Midbrain (tissue), 1 donor: Measurements from ENCODE around the gene BMP5.

Experiments
- DNase-seq: peaks from one replicate; lab custom pipeline; 2025; lab: John Stamatoyannopoulos, UW

The BMP5 gene

DNA sequence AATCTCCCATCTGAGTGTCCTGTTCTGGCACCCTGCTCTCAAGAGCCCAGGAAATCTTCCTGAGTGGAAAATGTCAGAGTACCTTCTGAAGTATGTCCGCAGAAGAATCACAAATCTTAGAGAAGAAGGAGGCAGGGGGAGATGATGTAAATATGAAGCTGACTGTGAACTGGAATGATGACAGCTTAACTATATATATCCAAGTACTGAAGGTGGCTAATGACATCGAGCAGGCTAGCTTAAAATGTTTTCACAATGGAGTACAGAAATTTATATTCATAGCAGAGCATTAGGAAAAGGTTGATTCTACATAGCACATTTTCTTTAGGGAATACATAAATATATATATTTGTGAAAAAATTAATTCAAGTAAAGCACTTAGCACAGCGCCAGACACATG lies 64.3 kb downstream of the BMP5 start:
- no peak for DNase-seq

DNA sequence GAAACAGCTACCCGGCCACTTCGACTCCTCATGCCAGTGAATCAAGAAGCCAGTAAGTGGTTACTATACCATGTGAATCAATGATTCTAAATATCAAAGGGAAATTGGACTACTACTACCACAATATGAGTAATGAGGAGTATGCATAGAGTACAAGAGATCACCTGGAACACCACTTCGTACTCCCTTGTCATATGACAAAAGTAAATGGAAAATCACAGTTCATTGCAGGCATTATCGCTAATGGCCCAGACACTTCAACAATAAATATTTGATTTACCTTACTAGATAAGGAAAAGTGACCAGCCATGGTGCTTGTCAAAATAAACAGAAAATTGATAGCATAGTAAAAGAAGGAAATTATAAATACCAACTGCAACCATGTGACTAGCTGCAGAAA lies 73.1 kb downstream of the BMP5 start:
- no peak for DNase-seq

DNA sequence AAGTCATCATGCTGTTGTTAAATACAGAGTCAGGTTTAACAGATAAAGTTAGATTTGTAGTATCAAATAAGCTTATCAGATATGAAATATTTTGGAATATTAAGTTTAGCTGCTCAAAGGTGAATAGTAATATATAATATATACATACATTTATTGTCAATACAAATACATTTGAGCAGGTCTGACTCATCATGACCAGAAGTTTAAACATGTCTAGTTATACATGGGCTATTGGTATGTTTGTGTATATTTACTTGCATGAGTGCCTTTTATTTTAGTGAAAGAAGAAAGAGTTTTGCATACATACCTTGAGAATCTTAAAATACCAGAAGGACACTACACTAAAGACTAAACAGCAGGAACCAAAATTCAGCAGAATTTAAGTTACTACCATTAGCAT lies 76.8 kb downstream of the BMP5 start:
- DNase-seq: no peak

DNA sequence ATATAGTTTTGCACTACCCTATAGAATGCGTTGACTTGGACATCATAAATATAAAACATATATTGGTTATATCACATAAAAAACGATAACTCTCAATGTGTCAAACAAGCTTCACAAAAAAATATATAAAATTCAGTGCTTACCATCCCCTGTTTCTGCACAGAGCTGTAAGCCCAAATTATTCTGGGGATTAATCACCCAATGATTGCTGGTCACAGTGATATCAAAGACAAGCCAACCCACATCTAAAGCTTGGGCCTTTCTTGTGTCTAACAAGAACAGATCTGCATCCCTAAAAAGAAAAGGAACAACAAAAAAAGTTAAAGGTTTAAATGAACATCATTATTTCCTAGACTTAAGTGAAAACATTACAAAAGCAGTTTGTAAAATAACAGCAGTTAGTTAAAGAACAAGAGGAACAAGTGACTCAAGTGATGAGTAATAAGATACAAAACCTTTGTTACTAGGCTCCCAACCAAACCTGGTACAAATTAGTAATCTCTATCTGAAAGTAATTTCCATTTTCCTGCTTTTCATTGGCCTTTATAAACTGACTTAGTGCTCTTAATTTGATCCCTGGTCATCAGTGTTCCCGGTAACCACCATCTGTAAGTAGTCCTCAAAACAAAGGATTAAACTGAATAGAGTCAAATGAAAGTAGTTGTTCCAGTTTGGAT lies 81.1 kb downstream of the BMP5 start:
- no peak for DNase-seq

DNA sequence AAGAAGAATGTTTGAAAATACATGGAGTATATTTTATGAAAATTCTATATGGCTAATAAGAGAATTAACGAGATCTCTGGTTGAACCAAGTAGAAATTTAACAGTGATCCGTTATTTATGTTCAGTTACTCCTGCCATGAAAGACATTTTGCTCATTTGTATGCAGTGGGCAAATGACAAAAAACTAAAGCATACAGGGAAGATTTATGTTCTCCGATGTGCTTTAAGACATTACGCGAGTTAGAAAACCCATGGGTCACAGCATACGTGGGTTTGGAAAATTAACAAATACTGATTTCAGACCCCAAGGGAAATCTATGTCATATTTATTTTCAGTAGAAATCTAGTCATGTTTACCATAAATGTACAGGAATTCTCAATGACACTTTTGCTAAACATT lies 90.1 kb downstream of the BMP5 start:
- no peak for DNase-seq

DNA sequence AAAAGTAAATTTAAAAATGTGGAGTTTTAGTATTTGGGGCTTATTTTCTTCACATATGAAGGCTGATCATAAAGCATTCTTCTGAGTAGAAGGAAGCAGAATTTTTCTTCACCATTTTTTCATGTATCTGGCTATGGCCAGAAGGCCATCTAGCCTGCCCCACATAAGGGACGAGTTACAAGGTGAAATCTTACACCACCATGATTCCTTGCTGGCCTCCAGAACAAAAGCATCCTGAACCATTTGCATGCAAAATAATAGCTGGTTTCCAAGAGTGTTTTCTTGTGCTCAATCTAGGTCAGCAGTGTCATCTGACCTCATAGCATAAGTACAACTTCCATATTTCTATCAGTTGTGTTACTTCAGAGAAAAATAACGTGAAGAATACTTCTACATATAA lies 93.1 kb downstream of the BMP5 start:
- no peak for DNase-seq

DNA sequence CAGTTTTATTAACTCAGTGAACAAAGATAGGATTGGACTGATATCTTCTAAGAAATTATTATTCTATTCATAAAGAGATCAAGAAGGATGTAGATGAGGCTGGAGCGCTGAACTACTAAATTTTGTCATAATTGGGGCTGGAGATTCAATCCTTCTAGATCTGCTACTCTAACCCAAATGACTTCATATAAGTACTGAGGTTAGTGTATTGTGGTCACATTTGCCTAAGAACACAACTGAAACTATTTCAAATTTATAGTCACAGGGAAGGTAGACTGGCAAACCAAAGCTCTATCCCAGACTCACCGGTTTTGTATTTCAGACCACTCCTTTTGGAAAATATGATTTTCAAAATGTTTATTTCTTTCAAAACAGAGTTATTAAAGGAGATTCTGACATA lies 96.7 kb downstream of the BMP5 start:
- no peak for DNase-seq

DNA sequence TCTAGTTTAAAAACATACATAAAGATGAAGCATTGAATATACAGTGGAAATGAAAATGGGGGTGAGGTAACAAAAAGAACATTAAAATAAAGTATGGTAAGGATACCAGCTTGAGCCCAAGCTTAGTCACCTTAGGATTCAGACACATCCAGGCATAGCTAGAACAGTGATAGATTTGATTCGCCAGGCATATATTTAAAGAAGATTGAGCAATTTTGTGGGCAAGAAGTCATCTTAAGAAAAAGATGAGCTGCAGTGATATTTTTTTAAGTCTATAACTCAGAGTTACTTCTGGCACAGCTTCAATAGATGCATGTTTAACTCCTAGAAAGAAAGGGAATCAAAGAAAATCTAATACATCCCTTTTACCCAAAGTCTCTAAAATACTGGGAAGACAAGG lies 97.9 kb downstream of the BMP5 start:
- DNase-seq: no peak

DNA sequence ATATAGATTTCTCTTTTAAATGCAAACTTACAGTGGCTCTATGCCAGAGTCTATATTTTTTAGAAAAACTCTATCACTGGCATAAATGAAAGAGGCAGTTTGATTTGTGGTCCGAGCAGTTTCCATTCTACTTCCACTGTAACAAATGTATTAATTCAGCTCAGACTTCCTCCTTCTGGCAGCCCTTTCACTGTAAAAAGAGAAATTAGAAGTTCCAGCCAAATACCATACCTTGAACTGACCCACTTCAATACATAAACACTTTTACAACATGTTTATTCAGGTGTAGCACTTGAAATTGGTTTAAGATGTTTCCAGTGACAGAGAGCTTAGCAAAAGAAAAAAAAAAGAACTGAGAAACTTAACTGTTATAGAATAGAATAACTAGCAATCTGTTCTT lies 99.3 kb downstream of the BMP5 start:
- DNase-seq: no peak

DNA sequence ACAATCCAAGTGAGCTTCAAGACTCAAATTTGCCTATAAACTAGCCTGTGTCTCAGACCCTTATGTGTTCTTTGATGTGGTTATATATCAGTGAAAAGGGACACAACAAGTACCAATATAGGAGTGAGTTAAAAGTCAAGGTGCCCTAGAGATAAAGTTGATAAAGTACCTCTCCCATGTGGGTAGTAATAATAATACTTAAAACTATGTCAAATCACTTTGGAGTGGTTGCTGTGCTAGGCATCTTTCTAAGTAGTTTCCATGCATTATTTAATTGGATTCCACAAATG lies 100.4 kb downstream of the BMP5 start:
- DNase-seq: no peak

DNA sequence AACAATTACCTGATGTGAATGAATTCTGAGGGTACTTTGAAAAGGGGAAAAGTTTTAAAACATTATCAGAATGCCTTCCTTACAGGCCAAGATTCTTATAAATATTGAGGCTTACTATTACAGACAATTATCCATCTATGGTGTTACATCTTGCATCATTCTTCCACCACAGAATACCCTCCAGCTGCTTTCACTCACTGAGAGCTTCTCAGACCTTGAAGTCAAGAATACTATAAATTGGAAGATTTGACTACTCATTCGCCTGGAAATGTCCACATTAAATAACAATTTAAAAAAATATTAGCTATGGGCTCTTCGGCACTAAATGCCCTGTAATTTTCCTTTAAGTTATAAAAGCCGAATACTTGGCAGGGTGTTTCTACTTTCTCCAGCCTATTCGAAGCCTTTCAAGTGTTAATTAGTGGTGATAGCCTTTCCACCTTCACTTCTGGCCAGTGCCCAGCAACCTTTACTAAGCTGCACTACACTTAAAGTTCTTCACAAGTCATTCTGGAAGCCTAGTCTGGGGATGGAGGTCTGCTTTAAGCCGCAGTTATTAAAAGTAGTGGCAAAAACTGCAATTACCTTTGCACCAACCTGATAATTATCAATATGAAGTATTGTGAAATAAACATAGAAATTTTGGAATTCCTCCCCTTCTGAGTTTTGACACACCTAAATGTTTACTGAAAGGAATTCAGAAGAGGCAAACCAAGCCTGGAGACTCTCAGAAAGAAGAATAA lies 100.9 kb downstream of the BMP5 start:
- DNase-seq: no peak

DNA sequence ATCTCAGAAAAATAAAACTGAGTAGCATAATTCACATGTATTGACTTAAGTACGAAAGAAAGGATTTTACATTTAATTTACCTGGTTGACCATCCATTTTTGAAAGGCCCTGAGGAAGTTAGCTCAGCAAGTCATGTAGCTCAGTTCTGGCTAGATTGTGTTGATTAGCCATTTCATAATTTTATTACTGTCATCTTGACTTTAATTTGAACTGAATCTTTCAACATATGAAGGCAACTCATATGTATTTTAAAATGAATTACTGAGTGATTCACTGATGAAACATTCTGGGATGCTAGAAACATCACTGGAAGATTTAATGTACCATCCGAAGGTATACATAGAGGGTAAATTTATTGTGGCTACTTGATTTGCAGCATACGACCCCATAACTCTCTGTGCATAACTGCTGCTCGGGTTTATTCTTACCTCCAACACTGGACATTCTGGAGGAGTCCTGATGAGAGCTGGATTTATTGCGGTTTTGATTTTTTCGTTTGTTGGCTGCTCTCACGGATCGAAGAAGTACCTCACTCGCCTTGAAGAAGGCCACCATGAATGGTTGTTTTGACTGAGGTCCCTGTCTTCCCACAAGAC lies 101.7 kb downstream of the BMP5 start:
- DNase-seq: no peak

DNA sequence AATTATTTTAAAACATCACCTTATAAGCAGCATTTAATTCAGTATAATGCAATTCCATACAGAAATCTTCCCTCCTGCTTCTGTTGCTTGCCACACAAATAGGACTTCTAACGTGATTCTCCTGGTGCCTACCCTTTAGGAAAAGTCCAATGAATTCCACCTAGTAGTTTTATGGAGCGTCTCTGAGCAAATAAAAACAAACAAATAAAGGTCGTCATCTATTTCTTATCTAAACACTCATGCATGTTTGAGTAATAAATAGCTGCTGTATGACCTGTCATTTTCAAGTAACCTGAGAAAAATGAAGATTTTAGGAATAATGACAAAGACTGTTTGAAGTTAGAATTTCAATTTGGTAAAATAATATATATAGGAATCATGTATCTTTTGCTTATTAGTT lies 102.7 kb downstream of the BMP5 start:
- DNase-seq: no peak

DNA sequence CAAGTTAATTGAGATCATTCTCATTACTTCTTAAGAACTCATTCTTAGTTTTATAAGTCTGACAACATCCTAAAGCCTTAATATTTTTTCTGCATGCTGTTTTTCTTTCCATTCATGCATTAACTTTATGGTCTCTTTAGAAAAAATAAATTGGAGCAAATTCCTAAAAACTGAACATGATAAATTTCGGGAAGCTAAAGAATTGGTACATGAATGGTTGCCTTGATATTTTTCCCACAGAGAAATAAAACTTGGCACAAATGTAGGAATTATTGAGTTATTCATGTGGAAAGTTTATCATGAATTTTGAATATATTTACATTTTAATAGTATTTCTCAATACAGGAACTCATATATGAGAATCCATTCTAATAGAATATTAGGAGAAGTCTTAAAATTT lies 115.9 kb downstream of the BMP5 start:
- DNase-seq: no peak

DNA sequence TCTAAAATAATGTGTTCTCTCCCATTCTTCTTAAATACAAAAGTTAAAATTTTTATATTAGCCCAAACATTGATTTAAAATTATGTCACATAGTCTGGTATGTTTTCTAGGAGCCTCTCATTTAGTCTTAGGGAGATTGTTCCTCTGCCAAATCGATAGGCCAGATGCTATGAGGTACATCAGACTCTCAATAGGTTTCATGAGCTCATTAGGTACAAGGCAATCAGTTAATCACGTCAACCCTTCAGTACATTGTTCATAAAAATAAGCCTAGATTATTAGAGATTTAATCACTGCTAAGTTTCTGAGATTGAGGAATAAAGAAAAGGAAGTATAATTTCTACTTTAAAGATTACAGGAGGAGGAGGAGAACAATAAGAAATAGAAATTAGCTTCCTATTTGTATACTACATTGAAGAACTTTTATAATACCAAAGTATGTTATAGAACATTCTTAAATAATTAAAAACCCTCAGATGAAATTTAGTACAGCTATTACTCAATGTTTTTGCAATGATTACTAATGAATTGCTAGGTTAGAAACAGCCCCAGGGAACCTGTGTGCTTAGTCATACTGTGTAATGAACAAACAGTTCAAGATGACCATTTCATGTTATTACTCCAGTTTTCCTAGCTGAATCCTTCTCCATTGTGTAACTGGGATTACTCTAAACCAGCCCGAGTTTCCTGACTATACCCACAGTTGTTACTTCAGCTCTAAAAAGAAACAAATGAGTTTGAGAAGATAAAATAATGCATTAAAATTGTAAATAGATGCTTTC lies 117.0 kb downstream of the BMP5 start:
- DNase-seq: no peak

DNA sequence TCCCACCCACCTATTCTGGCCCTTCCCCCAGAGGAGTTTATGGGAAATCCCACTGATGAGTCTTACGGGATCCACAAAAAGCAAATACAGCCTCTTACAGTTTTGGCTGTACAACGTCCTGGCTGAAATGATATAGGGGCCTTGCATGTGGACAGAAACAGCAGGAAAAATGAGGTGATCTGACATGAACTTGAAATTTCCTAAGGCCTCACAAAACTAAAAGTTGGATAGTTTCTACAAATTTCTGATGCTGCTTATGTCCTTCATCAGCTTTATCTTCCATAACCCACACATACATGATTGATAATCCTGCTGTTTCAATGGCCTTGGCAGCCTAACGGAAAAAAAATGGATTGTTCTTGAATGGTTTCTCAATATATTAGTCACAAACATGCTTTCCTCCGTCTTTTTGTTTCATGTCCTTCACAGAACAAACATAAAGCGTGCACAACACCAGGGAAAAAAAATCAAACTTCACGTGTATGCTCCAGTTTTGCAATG lies 118.8 kb downstream of the BMP5 start:
- DNase-seq: no peak

DNA sequence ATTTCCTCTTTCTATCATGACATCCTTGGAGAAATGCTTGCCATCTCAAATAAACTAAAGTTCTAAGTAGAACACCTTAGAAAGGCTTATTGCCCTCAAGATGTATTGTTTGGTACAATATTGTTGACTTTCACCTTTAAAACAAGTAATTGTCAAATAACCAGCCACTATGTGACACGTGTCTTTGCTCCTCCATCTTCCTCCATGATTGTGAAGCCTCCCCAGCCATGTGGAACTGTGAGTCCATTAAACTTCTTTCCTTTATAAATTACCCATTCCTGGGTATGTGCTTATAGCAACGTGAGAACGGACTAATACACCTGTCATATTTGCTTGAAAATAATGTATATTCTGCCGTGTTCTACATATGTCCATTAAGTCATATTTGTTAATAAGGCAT lies 126.5 kb downstream of the BMP5 start:
- no peak for DNase-seq

DNA sequence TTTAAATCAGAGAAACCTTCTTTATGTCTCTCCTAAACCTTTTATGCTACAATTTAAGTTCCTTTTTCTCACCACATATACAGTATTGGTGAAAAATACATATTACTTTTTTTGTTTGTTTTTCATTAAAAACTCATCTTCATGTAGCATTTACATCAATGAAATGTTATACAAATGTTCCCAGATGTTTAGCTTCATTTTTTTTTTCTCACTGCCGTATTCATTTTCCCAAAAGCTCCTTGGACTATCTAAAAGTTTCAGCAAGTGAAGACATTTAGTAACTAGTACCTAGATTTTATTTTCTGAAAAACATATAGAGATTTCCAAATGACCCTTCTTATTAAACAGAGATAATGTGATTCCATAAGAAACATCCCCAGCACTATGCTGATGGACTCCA lies 128.9 kb downstream of the BMP5 start:
- DNase-seq: no peak

DNA sequence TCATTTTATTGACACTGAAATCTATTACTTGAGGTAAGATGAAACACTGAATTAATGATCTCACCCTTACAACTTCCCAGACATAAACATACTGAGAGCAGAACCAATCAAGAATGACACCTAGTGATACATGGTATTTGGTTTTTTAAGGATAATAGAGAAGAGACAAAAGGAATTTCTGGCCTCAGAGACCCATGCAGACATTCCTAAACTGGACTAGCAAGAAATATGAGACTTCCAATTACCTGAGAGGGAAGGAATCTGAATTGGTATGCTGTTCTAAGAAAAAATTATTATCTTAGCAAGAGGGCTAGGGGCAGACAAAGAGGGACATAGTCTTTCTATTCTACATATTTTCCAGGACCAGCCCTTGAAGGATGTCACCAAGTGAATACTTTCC lies 141.1 kb downstream of the BMP5 start:
- no peak for DNase-seq

DNA sequence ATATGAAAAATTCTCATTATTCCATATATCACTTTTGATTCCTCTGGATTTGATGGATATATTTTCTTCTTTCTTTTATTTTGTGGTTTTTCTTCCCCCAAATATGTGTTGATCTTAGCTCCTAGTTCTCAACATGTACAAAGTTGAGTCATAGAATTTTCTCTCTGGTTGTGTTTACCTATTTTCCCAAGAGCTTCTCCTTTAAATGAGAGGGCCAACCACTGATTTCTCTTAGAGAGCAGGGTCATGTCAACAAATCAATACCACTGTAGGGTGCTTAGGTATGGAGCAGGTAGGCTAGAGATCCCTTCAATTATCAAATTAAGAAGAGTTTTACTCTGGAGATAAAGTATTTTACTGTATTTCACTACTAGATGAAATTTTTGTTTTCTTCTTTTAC lies 145.7 kb downstream of the BMP5 start:
- no peak for DNase-seq

DNA sequence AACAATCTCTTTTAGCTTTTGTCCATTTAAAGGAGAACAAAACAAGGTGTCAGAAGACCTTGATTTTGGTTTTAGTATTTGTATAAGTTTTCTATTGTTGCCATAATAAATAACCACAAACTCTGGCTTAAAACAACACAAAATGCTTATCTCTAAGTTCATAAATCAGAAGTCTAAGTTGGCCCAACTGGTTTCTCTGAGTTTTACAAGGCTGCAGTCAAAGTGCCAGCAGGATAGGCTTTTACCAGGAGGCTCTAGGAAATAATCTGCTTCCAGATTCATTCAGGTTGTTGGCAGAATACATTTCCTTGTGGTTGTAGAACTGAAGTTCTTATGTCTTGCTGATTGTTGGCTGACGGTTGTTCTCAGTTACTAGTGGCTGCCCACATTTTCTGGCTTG lies 149.2 kb downstream of the BMP5 start:
- DNase-seq: no peak

DNA sequence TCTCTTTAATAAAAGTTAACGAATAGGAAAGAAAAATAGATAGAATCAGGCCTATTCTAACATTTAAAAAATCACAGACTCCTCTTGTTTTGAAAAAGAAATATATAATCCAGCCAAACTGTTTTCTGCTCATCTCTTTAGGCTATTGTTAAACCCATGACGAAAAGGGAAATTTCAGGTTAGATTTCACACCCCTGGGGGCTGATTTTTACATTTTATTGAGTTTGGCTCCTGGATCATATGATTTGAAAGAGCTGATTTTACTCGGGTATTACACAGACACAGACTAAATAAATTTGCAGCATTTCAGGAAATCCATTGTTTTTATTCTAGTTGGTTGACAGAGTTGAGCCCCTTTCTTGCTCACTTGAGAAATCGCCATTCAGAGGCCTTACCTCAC lies 160.6 kb downstream of the BMP5 start:
- DNase-seq: no peak

DNA sequence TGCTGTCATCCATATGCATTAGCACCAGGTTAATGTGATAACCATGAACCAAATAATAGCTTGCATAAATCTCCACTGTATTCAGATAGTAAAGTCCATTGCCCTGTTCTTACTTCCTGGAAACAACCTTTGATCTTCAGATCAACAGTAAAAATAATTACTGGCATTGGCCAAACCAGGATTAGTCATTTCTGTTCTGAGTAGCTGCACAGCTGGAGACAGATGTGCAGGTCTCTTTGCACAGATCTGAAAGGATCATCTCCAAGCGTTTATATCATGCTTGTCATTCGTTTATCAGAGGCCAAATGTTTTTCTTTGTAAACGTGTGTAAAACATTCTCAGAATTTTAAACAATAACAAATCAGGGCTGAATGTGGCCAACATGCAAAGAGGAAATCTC lies 162.0 kb downstream of the BMP5 start:
- DNase-seq: no peak
